HuH-7.5 (cell line): ENCODE measurements around the gene ANGPTL3.

Experiments used
- DNase-seq: peaks from one replicate; pipeline ENCODE4 v3.0.0; 2011; ENCODE audit warnings: low spot score

ANGPTL3 gene

DNA sequence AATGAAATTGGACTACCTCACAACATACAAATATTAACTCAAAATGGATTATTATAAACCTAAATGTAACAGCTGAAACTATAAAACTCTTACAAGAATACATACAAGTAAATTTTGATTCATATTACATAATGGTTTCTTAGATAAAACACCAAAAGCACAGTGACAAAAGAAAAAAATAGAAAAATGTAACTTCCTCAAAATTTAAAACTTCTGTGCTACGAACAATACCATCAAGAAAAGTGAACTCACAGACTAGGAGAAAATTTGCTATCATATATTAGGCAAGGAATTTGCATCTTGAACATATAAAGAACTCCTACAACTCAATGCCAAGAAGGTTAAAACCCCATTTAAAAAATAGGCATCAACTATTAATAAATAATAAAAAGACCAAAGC is 31.2 kb downstream of the ANGPTL3 start:
- DNase-seq: no peak

DNA sequence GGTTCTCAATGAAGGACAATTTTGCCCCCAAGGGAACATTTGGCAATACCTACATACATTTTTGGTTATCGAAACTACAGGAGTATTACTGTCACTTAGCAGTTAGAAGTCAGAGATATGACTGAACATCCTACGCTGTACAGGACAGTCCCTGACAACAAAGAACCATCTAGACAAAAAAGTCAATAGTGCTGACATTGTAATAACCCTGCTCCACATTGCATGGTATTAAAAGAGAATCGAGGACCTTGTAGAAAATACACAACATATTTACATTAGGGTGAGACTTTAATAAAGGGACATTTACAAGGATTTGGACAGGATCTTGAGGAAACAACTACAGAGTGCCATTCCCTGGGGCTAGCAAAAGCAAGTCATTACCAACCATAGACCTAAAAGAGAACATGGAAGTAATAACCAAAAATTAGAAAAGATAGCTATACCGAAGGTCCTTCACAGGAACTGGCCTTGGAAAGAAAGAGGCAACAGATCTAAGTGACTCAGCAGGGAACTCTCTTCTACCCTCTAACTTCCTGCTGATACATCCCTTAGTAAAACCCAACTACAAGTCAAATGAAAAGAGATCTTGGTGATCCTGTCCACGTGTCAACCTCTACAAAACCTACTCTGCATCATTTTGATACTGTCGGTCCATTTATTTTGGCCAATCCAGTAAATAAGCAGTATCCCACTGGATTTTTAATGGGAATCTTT is 40.2 kb downstream of the ANGPTL3 start:
- no peak for DNase-seq

DNA sequence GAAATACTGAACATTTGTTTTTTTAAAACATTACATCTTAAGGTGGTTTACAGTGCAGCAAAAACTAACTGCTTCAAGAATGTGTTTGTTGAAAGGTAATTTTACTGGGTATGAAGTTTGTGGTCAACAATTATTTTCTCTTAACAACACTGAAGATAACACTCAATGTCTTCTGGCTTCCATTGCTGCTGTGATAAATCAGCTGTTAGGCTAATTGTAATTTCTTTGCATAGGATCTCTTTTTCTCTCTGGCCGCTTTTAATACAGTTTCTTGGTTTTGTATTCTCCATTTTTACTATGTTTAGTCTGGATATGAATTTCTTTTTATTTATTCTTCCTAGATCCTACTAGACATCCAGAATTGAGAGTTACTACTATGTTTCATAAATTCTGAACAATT is 46.0 kb downstream of the ANGPTL3 start:
- no peak for DNase-seq

DNA sequence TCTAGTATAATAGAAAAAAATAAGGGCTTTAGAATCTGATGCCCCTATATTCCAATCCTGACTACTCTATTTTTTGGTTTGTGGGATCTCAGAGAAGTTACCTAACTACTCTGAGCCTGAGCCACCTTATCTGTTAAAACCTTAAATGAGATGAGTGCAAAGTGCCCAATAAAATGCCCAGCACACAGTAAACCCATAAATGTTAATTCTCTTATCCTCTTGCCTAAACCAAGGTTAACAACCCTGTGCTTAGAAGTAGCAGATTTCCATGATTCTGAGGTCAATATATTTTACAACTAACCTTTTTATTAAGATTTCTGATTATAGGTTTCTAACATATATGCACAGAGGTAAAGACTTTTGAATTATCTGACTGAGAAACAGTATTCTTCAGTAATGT is 55.1 kb downstream of the ANGPTL3 start:
- no peak for DNase-seq

DNA sequence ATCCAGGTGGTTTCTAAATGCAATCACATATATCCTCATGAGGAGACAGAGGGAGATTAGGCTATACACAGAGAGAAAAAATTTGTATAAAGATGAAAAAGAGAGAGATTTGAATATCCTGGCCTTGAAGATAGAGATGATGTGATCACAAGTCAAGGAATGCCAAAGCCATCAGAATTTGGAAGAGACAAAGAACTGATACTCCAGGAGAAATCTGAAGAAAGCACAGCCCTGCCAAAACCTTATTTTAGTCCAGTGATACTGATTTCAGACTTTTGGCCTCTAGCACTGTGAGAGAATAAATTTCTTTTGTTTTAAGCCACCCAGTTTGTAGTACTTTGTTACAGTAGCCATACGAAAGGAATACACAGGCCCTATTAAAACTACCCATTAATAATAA is 57.4 kb downstream of the ANGPTL3 start:
- DNase-seq: no peak
